LNCAP (cell line): ENCODE measurements around the gene ATF6.

Experiments
- TF ChIP-seq, protein P1 (sequence below): fragments of 450-650 bp; IDR thresholded peaks from 2 replicates; pipeline ENCODE4 v1.5.1; 2017; ENCODE audit warnings: mild to moderate bottlenecking

ATF6 gene

DNA sequence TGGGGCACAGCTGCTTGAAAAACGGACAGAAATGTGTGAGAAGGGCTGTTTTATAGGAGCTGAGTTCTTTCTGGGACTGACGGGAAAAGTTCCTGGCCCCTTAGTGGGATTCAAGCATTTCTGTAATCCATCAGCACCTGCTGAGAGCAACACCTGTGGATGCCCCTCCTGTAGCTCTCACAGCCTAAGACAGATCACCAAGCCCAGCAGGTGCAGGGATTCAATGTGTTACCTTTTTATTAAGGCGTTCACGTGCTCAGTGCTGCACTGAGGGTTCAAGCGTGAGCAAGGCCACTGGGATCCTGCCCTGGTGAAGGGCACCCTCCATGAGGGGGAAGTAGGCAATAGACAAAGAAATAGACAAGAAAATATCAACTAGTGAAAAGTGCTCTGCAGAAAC, 242.7 kb downstream of the ATF6 start:
- TF ChIP-seq, protein P1, sequence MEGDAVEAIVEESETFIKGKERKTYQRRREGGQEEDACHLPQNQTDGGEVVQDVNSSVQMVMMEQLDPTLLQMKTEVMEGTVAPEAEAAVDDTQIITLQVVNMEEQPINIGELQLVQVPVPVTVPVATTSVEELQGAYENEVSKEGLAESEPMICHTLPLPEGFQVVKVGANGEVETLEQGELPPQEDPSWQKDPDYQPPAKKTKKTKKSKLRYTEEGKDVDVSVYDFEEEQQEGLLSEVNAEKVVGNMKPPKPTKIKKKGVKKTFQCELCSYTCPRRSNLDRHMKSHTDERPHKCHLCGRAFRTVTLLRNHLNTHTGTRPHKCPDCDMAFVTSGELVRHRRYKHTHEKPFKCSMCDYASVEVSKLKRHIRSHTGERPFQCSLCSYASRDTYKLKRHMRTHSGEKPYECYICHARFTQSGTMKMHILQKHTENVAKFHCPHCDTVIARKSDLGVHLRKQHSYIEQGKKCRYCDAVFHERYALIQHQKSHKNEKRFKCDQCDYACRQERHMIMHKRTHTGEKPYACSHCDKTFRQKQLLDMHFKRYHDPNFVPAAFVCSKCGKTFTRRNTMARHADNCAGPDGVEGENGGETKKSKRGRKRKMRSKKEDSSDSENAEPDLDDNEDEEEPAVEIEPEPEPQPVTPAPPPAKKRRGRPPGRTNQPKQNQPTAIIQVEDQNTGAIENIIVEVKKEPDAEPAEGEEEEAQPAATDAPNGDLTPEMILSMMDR = no peak

GRCh38 chr1:162009501-162010174, 243.5 kb downstream of the ATF6 start:
- TF ChIP-seq, protein P1 = no peak

GRCh38 chr1:162010175-162010506, 244.0 kb downstream of the ATF6 start:
- TF ChIP-seq, protein P1 = no peak

GRCh38 chr1:162011337-162012012, 245.4 kb downstream of the ATF6 start:
- TF ChIP-seq, protein P1 = no peak

DNA sequence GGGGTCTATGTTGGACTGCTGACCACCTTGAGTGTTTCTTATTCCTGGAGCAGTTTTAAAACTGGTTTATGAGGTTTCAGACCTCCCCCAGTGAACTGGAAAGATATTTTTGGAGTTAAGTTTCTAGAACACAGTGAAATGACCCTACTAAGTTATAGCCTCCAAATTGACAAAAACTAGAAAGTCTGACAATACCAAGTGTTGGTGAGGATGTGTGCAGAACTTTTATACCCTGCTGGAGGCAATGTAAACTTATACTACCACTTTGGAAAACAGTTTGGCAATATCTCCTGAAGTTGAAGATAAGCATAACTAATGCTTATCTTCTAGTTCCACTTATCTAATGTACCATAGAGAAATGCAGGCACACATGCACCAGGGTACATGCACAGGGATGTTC, 247.2 kb downstream of the ATF6 start:
- TF ChIP-seq, protein P1 = no peak
